Measurements from ENCODE around the gene PCED1B. TPM values are rescaled to one million over a fixed set of nuclear protein-coding genes. Genes with fewer than 3 reads are reported as not detected.
"Not testable (repeated sequence)": the region's sequence is repeated elsewhere in the genome, so short reads cannot be mapped to it uniquely, and the experiment has no call there.

PCED1B gene, protein sequence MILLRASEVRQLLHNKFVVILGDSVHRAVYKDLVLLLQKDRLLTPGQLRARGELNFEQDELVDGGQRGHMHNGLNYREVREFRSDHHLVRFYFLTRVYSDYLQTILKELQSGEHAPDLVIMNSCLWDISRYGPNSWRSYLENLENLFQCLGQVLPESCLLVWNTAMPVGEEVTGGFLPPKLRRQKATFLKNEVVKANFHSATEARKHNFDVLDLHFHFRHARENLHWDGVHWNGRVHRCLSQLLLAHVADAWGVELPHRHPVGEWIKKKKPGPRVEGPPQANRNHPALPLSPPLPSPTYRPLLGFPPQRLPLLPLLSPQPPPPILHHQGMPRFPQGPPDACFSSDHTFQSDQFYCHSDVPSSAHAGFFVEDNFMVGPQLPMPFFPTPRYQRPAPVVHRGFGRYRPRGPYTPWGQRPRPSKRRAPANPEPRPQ
- 1 to 10 TPM; 1.1 to 1.9 TPM for total RNA-seq
- long read RNA-seq, result 0 reads

DNA sequence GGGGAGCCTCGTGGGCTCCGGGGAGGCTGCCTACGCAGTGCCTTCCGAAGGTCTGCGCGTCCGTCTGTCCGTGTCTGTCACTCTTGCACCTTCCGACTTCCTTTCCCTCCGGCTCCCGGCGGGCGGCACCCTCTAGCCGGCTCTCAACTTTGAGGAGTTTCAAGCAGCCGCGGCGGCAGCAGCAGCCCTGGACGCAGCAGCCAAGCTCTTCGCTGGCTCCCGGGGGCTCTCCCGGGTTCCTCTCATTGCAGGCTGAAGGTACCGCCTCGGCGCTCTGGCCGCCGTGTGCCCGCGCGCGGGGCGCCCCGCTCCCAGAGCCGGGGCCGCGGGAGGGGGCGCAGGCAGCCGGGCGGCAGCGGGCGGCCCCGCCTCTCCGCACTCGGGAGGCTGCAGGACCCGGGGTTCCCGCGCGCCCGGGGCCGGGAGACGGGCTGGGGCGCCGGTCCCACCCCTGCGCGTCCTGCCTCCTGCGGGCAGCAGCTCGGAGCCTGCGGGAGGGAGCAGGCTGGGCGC is at the start of gene PCED1B, which contains the start of gene AMIGO2:
Gene PCED1B, plus strand, starts transcription at position 154 of the 513 bp plus-strand sequence. CDS start 155,443 bp downstream, outside the sequence.
Gene AMIGO2, minus strand, starts transcription at position 492 of the 513 bp plus-strand sequence. CDS start 957 bp downstream, outside the sequence.
- DNase-seq (peak; percentile 82), ATAC-seq (peak; percentile 70 to 79)
- intact Hi-C loops (cut with DNase I), result loop anchor here in 1 of 2 donors (5.0 kb wide), 1 partner anchor 228 kb away; no protein-coding TSS in a partner anchor

DNA sequence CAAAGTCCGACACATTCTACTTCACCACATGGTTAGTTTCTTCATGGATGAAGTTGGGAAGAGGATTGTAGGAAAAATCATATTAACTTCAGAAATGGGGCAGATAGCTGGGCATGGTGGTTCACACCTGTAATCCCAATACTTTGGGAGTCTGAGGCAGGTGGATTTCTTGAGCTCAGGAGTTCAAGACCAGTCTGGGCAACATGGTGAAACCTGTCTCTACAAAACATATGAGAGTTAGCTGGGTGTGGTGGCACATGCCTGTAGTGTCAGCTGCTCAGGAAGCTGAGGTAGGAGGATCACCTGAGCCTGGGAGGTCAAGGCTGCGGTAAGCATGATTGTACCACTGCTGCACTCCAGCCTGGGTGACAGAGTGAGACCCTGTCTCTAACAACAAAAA is 49.5 kb upstream of the PCED1B start:
- intact Hi-C loops (cut with DNase I), result loop anchor here (5.0 to 10.0 kb wide), 4 partner anchors 277 to 652 kb away; no protein-coding TSS in a partner anchor
- ATAC-seq (no peak), DNase-seq (no peak)

DNA sequence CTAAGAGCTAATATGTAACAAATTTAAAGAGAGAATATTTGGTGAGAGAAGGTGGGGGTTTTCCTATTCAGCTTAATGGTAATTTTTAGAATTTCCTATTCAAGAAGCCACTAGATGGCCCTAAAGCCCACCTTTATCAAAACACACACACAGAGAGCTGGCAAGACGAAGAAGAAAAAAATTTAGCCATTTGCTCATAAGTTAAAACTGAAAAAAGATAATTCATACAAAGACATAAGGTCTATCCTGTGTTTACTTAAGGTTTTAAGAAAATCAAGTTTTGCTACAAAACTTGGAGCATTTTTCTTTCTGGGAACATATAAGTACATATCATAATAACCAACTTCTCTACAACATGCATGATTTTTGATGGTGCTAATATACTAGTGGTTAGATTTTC is 46.8 kb upstream of the PCED1B start:
- ATAC-seq (peak; percentile 78 to 79), DNase-seq (no peak)
- intact Hi-C loops (cut with DNase I), result loop anchor here (1.0 to 10.0 kb wide), 5 partner anchors 275 to 650 kb away; no protein-coding TSS in a partner anchor

DNA sequence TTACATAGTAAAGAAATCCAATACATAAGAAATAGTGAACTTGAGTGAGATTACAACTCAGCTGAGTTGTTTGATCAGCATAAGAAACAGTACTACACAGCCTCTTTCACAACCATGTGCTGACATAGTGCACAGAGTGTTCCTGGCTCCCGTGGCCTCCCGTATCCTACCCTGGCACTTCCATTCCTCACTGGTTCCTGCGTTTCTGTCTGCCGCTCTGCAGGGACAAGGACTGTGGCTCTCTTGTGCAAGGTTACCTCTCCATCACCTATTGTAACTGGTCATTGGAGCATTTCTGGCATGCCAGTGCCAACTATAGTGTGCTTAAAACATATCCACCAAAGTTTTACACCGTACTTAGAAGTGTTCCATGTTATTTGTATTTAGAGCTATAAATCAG is 46.3 kb upstream of the PCED1B start:
- ATAC-seq (peak; percentile 84 to 91), DNase-seq (peak; percentile 35)
- intact Hi-C loops (cut with DNase I), result loop anchor here (5.0 to 10.0 kb wide), 4 partner anchors 274 to 649 kb away; no protein-coding TSS in a partner anchor

DNA sequence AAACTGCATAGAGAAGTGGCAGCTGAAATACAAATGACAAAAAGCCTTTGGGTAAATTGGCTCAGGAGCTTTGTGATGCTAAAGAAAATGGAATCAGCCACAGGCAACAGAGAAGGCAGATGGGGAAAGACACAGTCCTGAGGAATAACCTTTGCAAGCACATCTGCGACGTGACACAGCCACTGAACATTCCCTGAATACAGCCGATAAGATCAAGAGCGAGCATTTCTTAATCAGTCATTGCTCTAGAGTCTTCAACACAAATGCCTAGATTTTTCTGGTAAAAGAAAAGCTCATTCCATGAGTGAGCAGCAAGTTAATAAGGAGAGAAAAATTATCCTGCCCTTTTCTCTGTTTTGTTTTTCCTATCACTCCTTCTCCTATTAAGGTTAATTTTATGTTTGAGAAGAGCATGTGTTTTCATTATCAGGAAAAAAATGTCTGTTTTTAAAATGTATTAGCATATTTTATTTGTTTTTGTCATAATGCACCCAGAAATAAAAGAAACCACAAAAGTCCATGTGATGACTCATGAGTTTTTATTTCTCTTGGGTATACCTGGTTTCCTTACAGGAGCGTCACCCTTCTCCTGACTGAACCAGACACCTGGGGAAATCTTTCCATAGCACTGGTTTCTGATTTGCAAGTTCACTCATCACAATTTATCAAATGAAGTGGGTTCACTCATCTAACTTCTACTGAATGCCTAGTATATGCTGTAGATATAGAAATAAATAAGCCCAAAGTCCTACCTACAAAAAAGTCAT is 45.4 kb upstream of the PCED1B start:
- no peak for DNase-seq
- intact Hi-C loops (cut with DNase I), result loop anchor here (5.0 to 10.0 kb wide), 4 partner anchors 273 to 648 kb away; no protein-coding TSS in a partner anchor
- ATAC-seq, result no peak

DNA sequence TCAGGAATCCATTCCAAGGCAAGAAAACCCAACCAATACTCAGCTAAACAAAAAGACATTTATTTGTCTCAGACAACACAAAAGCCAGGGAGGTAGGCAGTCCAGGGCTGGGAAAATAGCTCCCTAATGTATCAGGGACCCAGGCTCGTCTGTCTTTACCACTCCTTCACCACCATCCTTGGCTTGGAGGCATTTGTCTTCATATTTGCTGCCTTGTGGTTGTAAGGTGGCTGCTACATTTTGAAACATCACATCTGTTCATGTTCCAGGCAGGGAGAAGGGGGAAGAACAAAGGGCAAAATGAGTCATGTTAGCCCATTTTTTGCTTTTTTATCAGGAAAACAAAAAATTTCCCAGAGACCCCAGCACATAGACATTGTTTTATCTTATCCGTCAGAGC is 44.8 kb upstream of the PCED1B start:
- DNase-seq (no peak), ATAC-seq (no peak)
- intact Hi-C loops (cut with DNase I), result loop anchor here (5.0 to 10.0 kb wide), 4 partner anchors 273 to 648 kb away; no protein-coding TSS in a partner anchor

DNA sequence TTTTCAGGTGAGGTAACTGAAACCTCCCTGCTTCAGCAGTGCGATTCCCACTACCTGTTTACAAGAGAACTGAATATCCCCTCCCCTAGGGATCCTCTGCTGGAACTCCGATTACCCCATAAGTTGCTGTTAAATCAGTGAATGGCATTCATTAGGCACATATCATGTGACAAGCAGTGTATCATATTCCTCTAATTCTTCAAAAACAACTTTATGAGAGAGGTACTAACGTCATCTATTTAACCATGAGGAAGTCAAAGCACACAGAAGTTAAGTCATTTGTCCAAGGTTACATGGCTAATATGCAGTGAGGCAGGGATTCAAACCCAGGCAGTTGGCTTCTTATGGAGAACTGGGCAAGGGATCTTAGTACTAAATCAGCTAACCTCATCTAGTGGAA is 43.9 kb upstream of the PCED1B start:
- intact Hi-C loops (cut with DNase I), result loop anchor here in 1 of 2 donors (10.0 kb wide), 1 partner anchor 619 kb away; no protein-coding TSS in a partner anchor
- DNase-seq, result no peak
- ATAC-seq, result no peak

DNA sequence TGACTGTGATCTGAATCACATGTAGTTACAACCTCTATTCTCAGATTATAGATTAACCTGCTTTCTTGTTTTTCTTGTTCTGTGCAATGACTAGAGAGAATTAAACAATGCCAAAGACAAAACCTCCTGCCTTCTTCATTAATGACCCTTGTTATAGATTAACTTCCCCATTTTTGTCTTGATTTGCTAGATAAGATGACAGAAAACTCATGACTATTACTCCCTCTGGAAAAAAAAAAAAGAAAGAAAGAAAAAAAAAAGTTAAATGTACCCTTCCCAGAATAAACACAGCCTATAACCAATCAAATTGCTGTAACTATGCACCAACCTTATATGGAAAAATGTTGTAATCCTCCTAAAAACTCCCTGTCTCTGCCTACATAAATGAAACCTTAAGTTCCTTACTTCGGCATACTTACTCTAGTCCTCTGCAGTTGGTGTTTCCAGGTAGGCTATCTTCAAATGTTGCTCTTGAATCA is 41.1 kb upstream of the PCED1B start:
- intact Hi-C loops (cut with DNase I), result loop anchor here in 1 of 2 donors (10.0 kb wide), 1 partner anchor 616 kb away; no protein-coding TSS in a partner anchor
- no peak for ATAC-seq
- DNase-seq, result no peak

DNA sequence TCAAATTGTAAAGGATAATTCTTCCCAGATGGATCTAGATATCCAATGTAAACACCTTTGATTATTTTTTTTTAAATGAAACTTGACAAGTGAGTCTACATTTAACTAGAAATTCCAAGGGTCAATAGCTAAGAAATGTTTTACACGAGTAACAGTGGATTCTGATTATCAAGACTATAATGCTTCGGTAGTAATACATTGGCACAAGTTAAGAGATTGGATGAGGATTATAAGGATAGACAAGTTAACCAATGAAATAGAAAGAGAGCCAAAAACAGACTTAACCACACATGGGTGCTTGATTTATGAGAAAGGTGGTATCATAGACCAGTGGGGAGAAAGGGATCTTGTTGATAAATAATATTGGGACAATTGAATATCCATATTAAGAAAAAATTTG is 40.3 kb upstream of the PCED1B start:
- DNase-seq (no peak), ATAC-seq (no peak)
- intact Hi-C loops (cut with DNase I), result loop anchor here in 1 of 2 donors (10.0 kb wide), 1 partner anchor 616 kb away; no protein-coding TSS in a partner anchor

DNA sequence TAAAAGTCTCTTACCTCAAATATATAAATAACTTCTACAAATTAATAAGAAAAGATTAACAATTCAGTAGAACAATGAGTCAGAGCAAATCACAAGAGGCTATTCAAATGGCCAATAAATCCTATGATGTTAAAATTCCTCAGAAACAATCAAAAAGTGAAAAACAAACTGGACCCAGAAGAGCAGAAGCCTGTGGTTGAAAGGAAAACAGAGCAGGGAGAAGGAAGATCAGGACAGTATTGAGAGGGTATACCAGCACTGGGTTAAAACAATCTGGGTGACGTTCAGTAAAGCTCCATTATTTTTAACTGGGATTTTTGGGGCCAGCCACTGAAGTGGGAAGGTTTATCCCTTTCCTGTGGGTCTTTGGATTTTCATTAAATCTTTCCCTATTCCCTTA is 39.7 kb upstream of the PCED1B start:
- DNase-seq, result no peak
- intact Hi-C loops (cut with DNase I), result loop anchor here in 1 of 2 donors (10.0 kb wide), 1 partner anchor 615 kb away; no protein-coding TSS in a partner anchor
- ATAC-seq, result no peak

DNA sequence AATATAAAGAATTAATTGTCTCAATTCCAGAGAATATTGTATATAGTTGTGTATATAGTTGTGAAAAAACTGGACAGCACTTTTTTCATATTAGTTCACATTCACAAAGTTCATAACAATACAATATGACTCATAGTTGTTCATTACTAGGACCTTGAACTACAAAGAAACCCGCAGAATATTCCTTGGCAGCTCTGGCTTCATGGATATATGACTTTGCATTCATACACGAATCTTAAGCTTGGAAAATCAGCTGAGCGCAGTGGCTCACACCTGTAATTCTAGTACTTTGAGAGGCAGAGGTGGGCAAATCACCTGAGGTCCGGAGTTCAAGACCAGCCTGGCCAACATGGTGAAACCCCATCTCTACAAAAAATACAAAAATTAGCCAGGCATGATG is 38.1 kb upstream of the PCED1B start:
- ATAC-seq, result no peak
- intact Hi-C loops (cut with DNase I), result no loop called here
- DNase-seq, result no peak

DNA sequence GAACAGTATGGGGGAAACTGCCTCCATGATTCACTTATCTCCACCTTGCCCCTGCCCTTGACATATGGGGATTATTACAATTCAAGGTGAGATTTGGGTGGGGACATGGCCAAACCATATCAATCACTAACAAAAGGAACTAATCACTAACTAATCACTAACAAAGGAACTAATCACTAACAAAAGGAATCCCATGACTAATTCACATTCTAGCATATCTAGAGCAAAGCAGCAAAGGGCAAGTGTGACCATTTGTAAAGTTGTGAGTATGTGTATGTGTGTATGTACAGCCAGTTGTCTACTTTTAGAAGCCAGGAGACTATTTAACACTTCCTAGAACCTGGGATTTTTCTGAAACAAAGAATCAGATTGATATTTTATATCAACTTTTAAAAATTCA is 30.9 kb upstream of the PCED1B start:
- ATAC-seq, result no peak
- no peak for DNase-seq
- intact Hi-C loops (cut with DNase I), result no loop called here

DNA sequence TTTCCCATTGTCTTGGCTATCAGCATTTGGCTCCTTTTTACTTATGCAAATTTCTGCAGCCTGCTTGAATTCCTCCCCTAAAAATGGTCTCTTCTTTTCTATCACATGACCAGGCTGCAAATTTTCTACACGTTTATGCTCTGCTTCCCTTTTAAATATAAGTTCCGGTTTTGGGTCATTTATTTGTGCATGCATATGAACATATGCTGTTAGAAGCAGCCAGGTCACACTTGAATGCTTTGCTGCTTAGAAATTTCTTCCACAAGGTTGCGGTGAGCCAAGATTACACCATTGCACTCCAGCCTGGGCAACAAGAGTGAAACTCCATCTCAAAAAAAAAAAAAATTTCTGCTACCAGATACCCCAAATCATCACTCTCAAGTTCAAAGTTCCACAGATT is 28.1 kb upstream of the PCED1B start:
- DNase-seq; ATAC-seq; intact Hi-C loops (cut with DNase I): not testable (repeated sequence)

DNA sequence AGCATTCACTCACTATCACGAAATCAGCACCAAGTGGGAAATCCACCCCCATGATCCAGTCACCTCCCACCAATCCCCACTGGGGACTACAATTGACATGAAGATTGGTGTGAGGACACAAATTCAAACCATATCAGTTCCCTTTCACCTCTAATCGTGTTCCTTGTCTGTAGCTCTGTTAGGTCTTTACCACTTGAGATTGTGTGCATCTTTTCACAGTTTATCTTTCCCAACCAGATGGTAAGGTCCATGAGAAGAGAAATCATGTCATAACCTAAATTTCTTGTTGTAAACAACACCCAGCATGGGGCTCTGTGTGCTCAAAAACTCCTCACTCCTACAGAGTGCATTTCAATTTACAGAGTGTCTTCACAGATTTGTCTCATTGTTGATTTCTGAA is 27.1 kb upstream of the PCED1B start:
- ATAC-seq (no peak), DNase-seq (no peak)
- intact Hi-C loops (cut with DNase I), result no loop called here

DNA sequence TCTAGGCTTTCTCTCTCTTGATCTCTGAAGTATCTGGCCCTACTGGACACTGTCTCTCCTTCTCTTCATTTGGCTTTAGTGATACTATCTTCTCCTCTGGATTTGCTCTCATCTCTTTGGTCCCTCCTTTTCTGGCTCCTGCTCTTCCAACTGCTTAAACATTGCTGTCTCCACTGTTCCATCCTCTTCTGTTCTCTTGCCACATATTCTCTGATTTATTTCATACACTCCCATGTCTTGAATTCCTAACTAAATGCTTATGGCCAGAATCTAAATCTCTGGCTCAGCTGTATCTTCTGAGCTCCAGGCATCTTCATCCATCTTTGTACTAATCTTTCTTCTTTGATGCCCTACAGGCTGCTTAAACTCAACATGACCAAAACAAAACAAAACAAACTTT is 25.5 kb upstream of the PCED1B start:
- no peak for DNase-seq
- intact Hi-C loops (cut with DNase I), result no loop called here

DNA sequence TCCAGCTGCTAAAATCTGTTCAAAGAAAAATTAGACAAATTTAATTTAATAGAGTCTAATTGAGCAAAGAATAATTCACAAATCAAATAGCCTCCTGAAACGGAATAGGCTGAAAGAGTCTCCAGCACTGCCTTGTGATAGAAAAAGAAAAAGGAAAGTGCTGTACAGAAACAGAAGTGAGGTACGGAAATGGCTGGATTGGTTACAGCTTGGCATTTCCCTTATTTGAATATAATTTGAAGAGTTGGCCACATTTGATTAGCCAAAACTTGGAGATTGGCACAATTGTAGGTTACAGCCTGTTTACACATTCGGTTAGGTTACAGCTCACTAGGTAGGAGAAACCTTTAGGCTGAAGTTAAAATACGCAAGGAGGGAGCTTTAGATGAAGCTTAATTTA is 24.8 kb upstream of the PCED1B start:
- DNase-seq, result no peak
- ATAC-seq, result no peak
- intact Hi-C loops (cut with DNase I), result no loop called here

More for the DNA sequence above, 25.5 kb upstream of the PCED1B start:
- no peak for ATAC-seq

DNA sequence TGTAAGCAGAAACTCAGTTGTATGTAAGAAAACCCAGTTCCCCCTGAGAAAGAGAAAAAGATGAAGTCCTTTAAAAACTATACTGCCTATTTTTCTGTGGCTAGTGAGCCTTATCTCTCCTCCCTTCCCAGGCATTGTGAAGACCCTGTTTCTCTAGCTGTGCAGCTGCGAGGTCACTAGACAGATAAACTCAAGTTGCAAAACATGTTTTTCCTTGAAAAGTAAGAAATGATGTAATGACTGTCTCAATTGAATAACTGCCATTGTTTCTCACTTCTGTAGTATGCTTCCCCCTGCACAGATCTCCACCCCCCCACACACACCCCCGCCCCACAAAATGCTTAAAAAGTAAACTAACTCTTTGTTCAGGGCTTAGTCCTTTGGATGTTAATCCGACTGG is 23.6 kb upstream of the PCED1B start:
- DNase-seq; intact Hi-C loops (cut with DNase I); ATAC-seq: not testable (repeated sequence)

DNA sequence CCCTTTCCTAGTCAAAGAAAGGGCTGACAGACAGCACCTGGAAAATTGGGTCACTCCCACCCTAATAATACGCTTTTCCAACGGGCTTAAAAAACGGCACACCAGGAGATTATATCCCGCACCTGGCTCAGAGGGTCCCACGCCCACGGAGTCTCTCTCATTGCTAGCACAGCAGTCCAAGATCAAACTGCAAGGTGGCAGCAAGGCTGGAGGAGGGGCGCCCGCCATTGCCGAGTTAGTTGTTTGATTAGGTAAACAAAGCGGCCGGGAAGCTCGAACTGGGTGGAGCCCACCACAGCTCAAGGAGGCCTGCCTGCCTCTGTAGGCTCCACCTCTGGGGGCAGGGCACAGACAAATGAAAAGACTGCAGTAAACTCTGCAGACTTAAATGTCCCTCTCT is 22.5 kb upstream of the PCED1B start:
- DNase-seq; ATAC-seq; intact Hi-C loops (cut with DNase I): not testable (repeated sequence)

DNA sequence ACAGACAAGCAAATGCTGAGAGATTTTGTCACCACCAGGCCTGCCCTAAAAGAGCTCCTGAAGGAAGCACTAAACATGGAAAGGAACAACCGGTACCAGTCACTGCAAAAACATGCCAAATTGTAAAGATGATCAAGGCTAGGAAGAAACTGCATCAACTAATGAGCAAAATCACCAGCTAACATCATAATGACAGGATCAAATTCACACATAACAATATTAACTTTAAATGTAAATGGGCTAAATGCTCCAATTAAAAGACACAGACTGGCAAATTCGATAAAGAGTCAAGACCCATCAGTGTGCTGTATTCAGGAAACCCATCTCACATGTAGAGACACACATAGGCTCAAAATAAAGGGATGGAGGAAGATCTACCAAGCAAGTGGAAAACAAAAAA is 20.8 kb upstream of the PCED1B start:
- intact Hi-C loops (cut with DNase I); DNase-seq; ATAC-seq: not testable (repeated sequence)
